NCI-H128 (cell line): ENCODE data around the gene IQSEC1.

Experiments
- DNase-seq: peaks from one replicate; lab custom pipeline; 2025; ENCODE audit not compliant: unreplicated experiment; lab: John Stamatoyannopoulos, UW

IQSEC1 gene

DNA sequence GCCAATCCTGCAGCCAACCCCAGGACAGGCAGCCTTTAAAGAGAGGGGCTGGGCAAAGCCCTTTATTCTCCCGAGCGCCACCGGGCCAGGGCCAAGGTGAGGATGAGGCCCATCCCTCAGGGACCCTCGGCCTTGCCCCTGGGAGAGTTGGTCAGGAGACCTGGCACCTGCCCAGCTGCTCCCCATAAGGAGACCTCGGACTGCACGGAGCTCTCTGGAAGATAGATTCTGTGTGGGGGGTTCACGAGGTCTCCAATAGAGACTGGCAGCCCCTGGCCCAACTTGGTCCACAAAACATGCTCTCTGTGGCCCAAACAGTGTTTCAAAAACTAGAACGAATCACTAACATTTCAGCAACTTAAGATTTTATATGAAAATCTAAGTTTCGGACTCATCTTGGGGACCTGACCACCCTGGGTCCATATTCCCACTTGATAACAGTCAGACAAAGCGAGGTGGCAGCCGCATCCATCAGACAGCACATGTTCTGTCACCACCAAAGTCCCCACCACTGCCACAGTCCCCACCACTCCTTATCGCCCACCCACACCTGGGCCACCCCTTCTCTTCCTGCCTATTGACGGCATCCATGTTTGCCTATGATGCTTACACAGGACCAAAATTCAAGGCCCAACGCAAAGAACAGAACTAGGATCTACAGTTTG, 117.4 kb downstream of the IQSEC1 start:
- no peak for DNase-seq

DNA sequence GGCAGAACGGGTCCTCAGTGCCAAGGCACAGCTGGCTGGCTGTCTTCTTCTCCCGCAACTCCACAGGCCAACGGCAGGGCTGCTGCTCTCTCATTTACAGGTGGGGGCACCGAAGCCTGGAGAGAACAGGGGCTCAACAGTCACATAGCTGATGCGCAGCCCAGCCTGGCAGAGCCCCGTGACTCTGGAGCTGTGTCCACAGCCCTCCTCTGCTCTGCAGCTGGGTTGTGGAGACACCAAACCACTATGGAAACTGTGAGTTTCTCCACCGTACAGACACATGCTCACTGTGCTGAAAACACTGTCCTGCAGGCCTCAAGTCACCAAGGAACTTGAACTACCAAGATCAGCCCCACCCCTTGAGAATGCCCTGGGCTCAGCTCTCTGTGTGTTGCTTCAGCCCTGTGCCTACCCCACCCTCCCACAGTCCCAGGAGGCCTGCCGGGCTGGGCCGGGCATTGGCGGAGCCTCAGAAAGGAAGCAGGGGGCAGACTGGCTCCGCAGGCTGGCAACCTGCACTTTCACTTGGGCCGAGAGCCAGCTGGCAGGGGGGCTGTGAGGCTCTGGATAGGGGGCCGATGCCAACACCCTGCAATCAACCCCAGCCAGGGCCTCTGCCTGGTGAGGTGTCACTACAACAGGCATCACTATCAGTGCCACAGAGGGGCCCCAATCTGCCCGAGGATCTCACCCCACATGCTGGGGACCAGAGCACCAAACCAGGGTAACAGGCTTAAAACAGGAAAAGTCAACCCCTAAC, 118.2 kb downstream of the IQSEC1 start:
- no peak for DNase-seq

DNA sequence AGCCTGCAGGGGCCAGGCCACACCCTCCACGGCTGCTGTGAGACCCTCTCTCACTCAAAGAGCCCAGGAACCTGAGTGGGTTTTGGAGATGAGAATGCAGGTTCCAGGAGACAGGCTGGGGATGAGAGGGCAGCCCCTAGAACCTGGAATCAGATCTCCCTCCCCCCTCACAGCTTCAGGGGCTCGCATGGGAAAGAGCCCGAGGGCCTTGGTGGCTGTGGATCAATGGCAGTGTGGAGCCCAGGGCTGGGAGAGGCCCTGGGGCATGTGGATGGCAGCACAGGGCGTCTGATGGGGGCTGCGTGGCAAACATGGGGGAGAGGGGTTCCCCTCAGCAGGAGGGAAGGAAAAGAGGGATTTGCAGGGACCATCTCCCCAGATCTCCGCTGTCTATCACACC, 119.0 kb downstream of the IQSEC1 start:
- no peak for DNase-seq

DNA sequence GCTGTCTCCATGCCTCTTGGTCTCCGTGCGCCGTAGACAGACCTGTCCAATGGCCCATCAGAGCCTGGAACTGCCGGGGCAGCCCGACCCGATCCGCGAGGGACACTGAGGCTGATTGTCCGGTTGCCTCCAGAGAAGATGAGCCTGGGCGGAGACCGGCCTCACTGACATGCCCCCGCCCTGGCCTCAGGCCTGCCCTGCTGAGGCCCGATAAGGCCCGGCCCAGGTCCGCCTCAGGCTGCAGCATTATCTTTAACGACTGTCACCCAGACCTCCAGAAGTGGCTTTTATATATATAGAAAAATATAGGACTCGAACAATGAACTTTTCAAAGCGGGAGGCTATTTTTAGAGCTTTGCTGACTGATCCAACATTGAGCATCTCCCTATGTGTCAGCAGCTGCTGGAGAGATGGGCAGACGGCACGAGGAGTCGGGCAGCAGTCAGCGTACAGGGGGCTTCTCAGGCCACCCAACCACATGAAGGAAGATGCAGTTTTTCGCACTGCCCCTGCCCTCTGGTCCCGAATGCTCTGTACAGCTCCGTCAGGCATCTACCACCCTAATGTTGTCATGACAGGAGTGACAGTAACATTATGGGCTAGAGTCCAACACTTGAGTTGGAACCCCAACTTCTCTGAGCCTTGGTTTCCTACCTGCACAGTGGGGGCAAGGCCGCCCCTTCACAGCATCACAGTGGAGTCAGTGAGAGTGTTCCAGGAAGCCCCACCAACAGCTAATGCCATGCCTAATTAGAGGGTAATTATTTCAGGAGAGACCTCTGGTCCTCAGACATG, 119.8 kb downstream of the IQSEC1 start:
- no peak for DNase-seq

DNA sequence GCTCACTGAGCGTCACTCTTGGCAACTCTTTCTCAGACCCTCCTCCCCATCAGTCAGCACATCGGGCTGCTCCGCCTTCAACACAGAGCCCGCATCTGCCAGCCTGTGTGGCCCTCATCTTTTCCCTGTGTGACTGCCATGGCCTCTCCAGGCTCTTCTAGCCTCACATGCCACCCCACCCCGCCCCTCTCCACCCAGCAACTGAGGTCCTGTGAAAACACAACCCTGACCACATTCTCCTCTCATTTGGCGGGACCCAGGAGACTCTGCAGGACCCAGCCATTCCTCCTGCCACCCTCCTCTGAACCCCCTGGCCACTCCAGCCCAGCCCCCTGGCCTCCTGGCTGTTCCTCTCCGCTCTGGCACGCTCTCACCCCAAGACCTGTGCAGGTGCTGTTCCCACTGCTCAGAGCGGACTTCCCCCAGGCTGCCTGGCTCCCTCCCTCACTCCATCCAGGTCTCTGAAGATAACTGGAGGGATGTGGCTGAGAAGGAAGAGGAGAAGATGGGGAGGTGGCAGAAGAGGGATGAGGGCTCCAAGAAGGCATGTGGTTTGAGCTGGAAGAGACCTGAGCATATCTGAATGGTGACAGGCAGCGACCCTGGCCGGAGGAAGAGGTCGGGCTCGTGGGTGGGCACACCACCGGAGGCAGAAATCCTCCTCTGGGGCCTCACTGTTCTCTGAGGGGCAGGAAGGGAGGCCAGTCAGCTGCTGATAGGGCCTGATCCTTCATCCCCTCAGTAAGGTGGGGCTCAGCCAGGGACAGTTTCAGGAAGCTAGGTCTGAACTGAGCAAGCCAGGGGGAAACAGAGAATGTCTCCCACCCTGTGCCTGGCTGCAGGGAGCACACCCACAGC, 120.7 kb downstream of the IQSEC1 start:
- no peak for DNase-seq

DNA sequence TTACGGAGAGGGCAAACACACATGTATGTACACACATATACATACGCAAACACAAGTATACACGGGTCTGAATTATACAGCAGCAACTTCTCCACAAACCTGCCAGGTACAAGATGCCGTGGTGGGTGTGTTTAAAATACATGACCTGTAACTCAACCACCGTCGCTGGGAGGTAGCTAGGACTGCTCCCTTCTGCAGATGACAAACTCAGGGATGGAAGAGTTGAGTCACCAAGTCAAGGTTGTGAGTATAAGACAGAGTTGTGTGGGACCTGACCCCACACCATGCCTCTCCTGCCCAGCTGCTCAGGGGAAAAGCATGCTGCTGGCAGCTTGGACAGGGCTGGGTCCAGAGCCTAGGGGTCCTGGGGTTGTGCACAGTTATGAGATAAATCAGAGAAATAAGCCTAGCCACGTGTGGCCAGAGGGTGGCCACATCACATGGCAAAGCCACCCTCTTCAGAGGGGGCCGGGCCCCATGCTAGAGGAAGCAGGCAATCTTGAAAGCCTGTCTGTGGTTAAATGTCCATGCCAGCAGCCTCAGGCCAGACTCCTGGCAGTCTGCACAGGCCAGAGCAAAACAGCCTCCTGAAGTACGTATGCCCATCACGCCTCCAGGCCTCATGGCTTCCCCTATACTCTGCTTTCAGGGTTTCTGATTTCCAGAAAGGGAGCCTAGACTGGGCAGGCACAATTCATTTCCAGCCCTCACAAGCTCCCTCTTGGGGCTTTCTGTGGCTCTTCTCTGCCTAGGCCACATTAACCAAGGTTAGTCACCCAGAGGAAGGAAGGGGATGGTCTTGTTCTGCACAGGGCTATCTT, 124.1 kb downstream of the IQSEC1 start:
- no peak for DNase-seq

DNA sequence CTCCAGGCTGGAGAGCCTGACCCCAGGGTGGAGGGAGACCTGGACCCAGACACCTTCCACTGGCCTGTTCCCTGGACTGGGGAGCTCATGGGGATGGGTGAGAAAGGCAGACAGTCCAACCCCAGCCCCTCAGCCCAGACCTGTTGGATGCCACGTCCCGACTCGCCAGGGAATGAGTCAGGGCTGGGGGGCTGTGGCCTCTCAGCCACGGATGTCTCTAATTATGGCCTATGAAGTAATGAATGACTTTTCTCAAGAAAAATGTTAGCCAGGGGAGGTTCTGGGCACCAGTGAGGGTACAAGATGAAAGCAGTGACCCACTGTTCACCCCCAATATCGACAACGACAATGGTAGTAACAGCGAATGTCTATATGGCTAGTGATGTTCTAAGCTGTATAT, 124.9 kb downstream of the IQSEC1 start:
- DNase-seq: no peak

DNA sequence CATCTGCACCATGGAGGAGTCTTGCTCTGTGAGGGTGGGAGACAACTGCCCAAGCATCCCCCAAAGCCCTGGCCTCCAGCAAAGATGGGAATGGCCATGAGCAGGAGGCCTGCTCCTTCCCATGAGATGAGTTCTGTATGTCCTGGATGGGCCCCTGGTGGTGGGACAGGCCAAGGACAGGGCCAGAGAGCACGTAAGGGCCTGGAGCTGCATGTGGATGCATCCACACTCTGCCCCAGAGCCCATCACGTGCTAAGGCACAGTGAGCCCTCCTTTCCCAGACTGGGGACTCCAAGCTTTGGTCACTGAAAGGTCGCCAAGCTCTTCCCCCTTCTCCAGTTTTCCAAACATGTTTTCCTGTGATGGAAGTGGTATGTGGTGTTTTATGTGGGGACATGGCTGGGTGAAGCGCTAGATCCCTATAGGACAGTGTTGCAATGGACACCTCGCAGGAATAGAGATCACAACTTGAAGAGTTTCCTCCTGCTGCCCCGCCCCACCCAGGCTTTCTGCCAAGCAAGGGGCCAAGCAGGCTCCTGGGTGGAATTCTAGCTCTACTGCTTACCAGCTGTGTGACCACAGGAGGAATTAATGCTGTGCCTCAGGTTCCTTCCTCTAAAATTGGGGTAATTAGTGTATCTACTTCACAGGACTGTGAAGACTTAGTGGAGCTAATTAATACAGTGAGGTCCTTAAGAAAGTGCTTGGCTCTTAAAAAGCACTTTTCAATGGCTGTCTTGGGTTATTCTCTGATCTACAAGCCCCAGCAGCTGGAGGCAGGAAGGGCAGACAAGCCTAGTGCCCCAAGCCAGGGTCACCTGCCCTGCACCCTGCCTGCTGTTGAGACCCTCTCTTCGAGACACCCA, 125.5 kb downstream of the IQSEC1 start:
- no peak for DNase-seq

DNA sequence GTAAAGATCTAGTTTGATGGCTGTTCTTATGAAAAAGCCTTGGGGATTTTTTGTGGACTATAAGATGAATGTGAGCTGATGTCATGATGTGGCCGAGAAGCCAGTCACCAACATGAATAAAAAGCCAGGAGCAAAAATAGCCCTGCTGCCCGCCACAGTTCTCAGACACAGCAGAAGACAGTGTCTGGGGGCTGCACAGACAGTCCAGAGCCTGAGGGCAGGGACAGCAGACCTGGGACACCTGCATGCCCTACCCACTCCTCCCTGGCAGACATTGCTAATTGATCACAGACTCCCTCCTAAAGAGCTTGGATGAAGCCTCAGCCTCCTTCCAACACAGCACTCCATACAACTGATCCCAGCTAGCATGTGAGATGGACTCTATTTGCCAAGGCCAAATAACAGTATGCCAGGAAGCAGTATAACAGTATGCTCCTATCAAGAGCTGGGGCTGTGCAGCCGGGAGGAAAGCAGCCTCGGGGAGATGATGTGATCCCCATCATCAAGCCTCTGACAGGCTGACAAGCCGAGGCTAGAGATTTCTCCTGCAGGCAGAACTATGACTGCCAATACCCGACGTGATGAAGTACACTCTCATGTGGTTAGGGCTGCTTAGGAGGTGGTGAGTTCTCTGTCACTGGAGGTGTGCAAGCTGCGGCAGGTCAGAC, 126.4 kb downstream of the IQSEC1 start:
- no peak for DNase-seq

DNA sequence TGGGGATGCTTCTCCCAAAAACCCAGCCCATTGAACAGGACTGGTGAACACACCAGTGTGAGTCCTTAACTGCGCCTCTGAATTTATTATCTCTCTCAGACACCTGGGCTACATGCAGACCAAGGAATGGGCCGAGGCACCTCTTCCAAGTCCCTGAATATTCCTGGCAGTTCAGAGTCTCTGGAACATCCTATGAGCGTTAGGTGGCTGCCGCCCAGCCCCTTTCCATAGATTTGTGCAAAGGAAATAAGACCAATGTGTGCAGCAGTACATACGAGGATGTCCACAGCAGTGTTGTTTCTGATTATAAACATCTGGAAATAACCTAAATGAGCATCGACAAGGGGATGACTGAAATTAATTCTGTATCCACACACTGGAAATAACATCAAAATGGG, 127.0 kb downstream of the IQSEC1 start:
- no peak for DNase-seq

DNA sequence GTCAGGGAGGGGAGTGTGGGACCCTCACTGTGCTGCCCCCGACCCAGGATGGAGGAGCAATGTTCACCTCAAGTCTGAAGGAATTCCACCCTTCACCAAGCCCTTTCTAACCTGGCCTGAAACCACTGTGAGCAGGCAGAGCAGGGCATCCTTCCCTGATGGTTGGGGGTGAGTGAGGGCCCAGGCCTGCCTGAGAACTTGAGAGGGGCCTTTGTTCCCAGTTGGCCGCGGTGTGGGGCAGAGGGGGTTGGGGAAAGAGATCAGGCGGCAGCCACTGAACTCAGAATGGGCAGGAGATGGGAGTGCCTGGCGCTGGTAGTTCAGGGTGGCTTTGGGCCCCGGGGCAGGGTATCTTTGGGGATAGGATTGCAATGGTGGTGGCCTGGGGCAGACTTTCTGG, 128.4 kb downstream of the IQSEC1 start:
- DNase-seq: no peak

DNA sequence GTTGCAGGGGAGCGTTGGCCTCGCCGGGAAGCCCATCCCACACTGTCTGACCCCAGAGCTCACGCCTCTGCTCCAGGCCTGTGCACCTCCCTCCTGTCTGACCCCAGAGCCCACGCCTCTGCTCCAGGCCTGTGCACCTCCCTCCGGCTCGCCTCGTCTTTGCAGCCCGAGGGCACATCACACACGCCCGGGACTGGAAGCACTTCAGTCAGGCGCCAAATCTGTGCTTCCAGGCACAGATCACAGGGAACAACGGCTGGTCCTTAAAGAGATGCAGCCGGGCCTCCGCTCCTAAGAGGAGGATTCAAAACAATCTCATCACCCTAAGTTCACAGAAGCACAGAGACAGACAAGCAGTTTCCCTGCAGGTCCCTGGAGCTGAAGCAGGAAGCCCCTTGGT, 128.8 kb downstream of the IQSEC1 start:
- no peak for DNase-seq

DNA sequence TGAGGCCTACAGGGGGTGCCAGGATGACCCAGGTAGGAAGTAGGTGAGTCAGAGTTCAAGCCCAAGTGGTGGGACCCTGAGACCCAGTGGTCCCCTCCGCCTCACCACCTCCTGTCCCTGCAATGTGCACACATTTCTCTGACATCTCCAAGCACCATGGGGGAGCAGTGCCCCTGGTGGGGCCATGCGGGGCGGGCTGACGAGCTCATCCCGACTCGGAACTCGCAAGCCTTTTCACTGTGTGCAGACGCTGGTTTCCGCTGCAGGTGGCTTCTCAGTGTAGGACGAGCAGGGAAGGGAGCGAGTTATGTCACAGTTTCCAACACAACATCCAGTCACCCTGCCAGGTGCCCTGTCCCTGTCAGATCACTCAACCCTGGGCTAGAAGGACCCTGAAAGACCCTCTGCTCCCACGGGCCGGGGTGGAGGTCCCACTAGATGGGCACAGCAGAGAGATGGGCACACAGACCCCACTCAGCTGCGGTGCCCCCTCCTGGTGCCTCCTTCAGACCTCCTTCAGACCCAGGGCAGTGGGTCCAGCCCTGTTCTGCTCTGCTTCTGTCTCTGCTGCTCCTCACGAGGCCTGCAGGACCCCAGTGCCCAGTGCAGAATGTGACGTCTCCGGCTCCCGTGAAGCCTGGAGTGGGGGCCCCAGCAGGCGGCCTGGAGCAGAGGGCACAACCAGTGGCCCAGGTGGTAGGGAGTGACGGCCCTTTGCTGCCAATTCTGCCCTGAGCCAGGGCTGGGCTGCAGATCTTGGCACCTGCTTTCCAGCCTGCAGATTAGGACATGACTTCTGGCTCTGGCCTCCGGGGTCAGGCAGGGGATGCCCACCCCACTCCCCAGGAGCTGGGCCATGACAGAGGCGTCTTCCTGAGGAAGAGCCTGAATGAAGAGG, 129.9 kb downstream of the IQSEC1 start:
- DNase-seq: no peak

DNA sequence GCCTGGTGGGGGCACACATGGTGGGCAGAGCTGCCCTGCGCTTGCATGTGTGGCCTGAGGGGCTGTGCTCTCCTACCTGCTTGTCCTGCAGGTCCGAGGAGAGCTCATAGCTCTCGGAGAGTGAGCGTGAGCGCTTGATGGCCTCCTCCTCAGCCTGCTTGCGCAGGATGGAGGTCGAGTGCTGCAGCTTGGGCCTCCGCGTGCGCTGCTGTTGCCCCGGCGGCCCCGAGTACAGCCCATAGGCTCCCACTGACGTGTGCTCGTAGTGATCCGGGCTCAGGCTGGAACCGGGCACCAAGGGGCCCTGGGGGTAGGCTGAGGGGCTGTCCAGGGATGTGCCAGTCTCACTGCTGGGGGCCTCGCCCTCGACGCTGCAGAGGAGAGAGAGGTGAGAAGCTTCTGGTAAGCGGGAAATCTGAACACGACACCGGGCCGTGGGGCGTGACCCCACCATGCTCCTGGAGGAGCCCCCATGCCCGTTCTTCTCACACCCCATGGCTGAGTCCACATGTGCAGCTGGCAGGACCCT, 131.7 kb downstream of the IQSEC1 start:
- DNase-seq: no peak

DNA sequence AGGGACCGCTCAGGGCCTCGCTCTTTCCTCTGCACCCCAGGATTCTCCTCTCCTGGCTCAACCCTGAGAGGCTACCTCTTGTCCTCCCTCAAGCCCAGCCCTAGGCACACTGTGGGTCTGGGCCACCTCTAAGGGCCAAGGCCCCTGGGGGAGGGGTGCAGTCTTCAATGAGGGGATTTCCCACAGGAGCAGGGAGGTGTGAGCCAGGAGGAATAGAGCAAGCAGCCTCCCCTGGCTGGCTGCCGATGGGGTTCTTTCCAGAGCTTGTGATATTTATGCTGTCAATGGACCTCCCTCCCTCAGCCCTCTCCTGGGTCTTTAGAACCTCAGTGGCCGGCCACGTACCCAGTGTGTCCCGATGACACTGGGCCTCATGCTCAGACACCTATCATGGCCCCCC, 132.4 kb downstream of the IQSEC1 start:
- DNase-seq: no peak

DNA sequence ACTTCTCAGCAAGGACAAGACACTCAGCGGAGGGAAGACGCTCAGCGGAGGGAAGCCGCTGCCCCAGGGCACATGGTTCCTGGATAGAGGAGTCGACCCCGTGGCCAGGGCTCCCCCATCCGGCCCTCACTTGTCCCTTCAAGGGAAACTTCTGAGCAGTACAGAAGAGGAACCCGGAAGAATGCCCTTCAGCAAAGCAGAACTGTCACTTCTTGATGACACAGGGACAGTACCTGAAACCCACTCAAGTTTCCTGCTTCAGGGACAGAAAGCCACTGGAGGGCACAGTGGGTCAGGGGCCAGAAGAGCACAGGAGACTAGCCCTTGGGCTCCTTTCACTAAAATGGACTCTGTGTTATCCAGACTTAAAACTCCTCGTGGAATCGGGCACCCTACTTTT, 134.1 kb downstream of the IQSEC1 start:
- no peak for DNase-seq

DNA sequence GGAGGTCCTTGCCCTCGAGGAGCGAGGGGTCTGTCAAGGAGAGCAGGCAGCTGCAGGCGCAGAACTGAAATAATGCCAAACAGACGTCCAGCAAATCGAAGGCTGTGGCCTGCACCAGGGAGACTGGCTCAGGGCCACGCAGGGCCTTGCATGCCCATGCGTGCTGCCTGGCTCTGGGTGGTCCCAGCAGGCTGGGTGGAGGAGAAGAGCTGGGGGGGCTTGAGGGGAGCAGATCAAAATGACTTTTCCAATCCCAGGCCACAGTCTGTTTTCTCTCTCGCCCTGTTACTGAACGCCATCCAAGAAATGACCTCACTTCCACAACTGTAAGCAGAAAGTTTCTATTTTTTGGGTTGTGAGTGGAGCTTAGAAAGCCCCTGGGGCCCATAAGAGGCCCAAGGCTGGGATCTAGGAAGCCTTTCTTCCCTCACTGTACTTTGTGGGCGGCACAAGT, 134.9 kb downstream of the IQSEC1 start:
- no peak for DNase-seq
